GM10266 (cell line): ENCODE measurements around the gene CDKN1B.

Source experiments
- DNase-seq: peaks from one replicate; pipeline ENCODE4 v3.0.0; 2012; ENCODE audit errors: extremely low spot score
- CTCF ChIP-seq: IDR thresholded peaks from 2 replicates; pipeline ENCODE4 v1.5.1; 2012; ENCODE audit warnings: mild to moderate bottlenecking, low read depth; ENCODE audit not compliant: control insufficient read depth, insufficient read depth; ENCODE audit errors: missing control alignments

CDKN1B gene

GRCh38 chr12:12721176-12721751 lies 4.1 kb downstream of the CDKN1B start:
- DNase-seq: no peak
- no peak for TF ChIP-seq CTCF

- no peak for TF ChIP-seq CTCF
- DNase-seq: no peak
These were observed 4.8 kb downstream of the CDKN1B start for GRCh38 chr12:12721814-12722434.

GRCh38 chr12:12722435-12723148 lies 5.4 kb downstream of the CDKN1B start:
- peak; percentile 37 for DNase-seq
- TF ChIP-seq CTCF: no peak

- TF ChIP-seq CTCF: no peak
- DNase-seq: no peak
These were observed 6.0 kb downstream of the CDKN1B start for GRCh38 chr12:12723149-12723680.

GRCh38 chr12:12723681-12724420 lies 6.7 kb downstream of the CDKN1B start:
- TF ChIP-seq CTCF: no peak
- DNase-seq: peak; percentile 51

- peak; percentile 39 for DNase-seq
- TF ChIP-seq CTCF: no peak
These were observed 7.4 kb downstream of the CDKN1B start for GRCh38 chr12:12724421-12725085.
